Non-pigmented ciliary epithelial cell (primary cell): ENCODE results near the gene SOSTDC1.
A peak's percentile ranks its signal among the peaks of the same experiment; 100 is the strongest.

Experiments
- DNase-seq: peaks from one replicate; pipeline ENCODE4 v3.0.0-alpha.2; 2010; ENCODE audit warnings: low read depth

Gene SOSTDC1

DNA sequence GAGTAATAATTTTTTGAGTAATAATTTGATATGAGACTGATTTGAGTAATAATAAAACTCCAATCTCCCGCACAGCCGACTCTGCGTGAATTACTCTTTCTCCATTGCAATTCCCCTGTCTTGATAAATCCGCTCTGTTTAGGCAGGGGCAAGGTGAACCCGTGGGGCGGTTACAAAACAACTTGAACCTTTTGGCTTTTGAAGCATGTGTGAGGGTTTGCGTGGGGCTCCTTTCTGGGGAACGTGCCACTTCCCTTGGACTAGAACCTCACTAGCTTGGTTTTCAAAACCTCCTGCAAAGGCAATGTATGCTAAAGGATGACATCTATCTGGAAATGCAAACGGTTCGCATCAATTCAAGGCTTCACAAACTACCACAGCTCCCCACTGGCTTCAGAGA, 45.7 kb downstream of the SOSTDC1 start:
- no peak for DNase-seq

DNA sequence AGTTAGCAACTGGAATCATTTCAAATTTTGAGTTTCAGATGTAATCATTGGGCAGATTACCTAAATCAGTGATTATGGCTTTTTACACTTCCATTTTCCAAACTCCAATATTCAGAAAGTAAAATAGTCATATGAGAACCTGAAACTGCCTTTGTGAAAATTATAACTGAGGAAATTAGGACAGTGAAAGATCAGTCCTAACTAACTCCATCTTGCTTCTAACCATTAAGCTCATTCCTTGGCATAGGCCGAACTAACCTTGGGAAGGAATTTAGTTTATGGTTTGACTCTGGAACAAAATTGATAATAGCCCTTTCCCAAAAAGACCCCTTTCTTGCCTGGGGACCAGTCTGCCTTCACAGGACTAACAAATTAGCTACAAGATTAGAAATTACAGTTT, 46.4 kb downstream of the SOSTDC1 start:
- no peak for DNase-seq

DNA sequence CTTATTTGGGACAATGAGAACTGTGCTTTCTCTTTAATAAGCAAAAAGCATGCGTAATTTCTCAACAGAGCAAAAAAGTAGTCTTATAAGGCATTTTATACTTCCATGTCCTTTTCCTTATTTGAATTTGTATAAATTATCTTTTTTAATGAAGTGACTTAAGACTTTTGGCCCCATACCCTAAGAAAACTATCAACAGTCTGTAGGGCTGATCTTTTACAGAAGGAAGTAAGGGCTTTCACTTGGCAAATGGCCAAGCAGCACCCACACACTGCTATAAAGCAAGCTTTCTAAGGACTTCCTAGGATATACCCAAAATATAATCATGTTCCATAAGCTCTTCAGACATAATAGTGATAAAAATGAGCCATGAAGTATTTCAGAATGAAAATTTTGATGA, 47.6 kb downstream of the SOSTDC1 start:
- DNase-seq = no peak

DNA sequence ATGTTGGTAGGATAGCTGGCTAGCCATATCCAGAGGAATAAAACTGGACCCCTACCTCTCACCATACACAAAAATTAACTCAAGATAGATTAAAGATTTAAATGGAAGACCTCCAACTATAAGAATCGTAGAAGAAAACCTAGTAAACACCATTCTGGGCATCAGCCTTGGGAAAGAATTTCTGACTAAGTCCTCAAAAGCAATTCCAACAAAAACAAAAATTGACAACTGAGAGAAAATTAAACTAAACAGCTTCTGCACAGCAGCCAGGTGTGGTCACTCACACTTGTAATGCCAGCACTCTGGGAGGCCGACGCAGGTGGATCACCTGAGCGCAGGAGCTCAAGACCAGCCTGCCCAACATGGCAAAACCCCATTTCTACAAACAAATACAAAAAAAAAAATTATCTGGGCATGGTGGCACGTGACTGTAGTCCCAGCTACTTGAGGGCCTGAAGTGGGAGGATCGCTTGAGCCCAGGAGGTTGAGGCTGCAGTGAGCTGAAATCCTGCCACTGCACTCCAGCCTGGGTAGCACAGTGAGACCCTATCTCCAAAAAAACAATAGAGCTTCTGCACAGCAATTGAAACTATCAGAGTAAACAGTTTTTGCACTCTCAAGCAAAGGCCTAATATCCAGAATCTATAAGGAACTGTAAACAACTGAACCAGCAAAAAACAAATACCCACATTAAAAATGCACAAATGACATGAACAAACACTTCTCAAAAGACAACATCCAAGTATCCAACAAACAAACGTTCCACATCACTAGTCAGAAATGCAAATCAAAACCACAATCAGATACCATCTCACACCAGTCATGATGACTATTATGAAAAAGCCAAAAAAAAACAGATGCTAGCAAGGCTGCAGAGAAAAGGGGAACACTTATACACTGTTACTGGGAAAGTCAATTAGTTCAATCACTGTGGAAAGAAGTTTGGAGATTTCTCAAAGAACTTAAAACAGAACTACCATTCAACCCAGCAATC, 49.0 kb downstream of the SOSTDC1 start:
- DNase-seq = peak; percentile 55

DNA sequence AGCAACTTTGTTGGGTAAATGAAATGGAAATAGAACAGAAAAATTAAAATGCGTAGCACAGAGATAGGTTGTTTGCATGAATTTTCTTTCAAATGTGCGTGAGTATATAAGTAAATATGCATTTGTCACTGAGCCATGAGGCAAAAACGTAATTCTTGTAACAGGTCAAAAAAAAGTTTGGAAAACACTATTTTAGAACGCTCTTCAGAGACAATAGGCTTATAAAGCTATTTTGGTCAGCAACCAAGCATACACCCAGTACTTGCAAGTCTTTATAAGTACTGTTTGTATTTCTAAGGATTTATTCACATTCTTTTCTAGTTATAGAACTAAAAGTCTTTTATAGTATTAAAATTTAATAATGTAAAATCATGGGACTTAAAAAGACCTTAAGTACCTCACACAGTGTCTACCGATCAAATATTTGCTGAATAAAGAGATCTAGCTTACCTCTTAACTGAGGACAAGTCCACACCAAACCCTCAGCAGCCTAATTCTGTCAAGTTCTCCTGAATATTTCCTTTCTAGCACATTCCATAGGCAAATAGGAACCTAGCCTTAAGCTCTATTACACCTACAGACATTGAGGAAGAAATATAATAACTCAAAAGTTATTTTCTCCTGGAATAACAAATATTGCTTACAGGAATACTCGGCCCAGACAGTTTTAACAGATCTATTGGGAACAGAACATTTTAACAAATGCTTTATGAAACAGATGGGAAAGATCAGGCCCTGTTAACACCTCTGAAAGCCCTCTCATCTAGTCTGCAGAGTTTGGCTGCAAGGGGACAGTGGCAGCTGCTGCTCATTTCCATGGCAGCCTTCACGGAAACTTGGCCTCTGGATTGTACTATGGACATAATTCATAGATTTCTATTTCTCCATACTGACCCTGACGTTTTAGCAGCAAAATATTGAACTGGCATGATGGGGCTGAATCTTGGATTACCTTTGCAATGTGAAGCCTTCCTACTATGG, 53.0 kb downstream of the SOSTDC1 start:
- no peak for DNase-seq
